HCT116 (cell line): ENCODE data around the gene NF2. TPM values are rescaled to one million over a fixed set of nuclear protein-coding genes. Genes with fewer than 3 reads are reported as not detected.

Experiments
- ATAC-seq: fragments of 200-7000 bp; cut with Tn5 transposase; 2 replicates; pipeline ENCODE4 v1.9.1; 2020; ENCODE audit warnings: mild to moderate bottlenecking, moderate library complexity
- BruUV-seq: library from RNA; stranded (reverse); fragments of 400-500 nt; replicated peaks from 2 replicates; lab custom pipeline; 2021; lab: Mats Ljungman, UMichigan
- CTCF ChIA-PET: fragments of 300-600 bp; sonication (Branson Sonifier 250); formaldehyde crosslinking; loops from one replicate; lab custom pipeline; 2021; ENCODE audit warnings: antibody characterized with exemption; lab: Charles Lee
- POLR2A ChIA-PET: fragments of 300-600, 350-600 bp; sonication (Branson Sonifier 250); formaldehyde crosslinking; loops from one replicate; lab custom pipeline; 2021; ENCODE audit warnings: antibody characterized with exemption; lab: Charles Lee
- RAD21 ChIA-PET, 2 experiments: fragments of 300-600 bp; sonication (Branson Sonifier 250); formaldehyde crosslinking; loops; one replicate each; lab custom pipeline; 2023; ENCODE audit warnings: low total read pairs in 2 of 2; ENCODE audit not compliant: uncharacterized antibody in 2 of 2, unreplicated experiment in 2 of 2, low non-redundant PET in 1 of 2; lab: Charles Lee
- DNase-seq: peaks from one replicate; pipeline ENCODE4 v3.0.0-alpha.2; 2010; ENCODE audit warnings: low read depth, low spot score
- H2AFZ ChIP-seq: fragments of 200-600 bp; shearing (Covaris generic), sonication (generic); 2 replicates; pipeline ENCODE4 v1.6.1; 2017; ENCODE audit warnings: low read depth, mixed run types, mixed read lengths, antibody characterized with exemption, low read length; ENCODE audit not compliant: poor library complexity, severe bottlenecking
- H3K27ac ChIP-seq: 2 replicates; pipeline ENCODE4 v1.5.1; 2012; ENCODE audit warnings: low read depth, low read length
- H3K27me3 ChIP-seq: fragments of 200-600 bp; sonication (generic); 2 replicates; pipeline ENCODE4 v1.6.1; 2016; ENCODE audit warnings: mixed run types, low read length, mixed read lengths; ENCODE audit not compliant: insufficient read depth
- H3K36me3 ChIP-seq, 2 experiments: fragments of 200-500 bp in 1 of 2; fragments of 200-600 bp in 1 of 2; sonication (Bioruptor generic) in 1 of 2; sonication (generic) in 1 of 2; 2 replicates each; pipeline versions ENCODE4 v1.5.1 to v1.6.1; 2014 to 2016; ENCODE audit warnings: low read length in 2 of 2, inconsistent platforms in 1 of 2, mixed read lengths in 1 of 2, mixed run types in 1 of 2; ENCODE audit not compliant: insufficient read depth in 2 of 2, control insufficient read depth in 1 of 2
- H3K4me1 ChIP-seq, 2 experiments: fragments of 200-600 bp in 1 of 2; sonication (generic) in 1 of 2; 2 replicates each; pipeline versions ENCODE4 v1.5.1 to v1.6.1; 2012 to 2017; ENCODE audit warnings: low read length in 2 of 2, inconsistent platforms in 1 of 2, mild to moderate bottlenecking in 1 of 2, mixed read lengths in 1 of 2, mixed run types in 1 of 2, moderate library complexity in 1 of 2; ENCODE audit not compliant: insufficient read depth in 2 of 2, control insufficient read depth in 1 of 2
- H3K4me2 ChIP-seq: fragments of 200-600 bp; sonication (generic); 2 replicates; pipeline ENCODE4 v1.6.1; 2017; ENCODE audit warnings: mixed run types, low read length, mixed read lengths
- H3K4me3 ChIP-seq, 2 experiments: fragments of 200-600 bp in 1 of 2; sonication (generic) in 1 of 2; replicated peaks in 1 of 2; 2 replicates each; pipeline ENCODE4 v1.5.1; 2011 to 2016; ENCODE audit warnings: low read length in 2 of 2, control low read depth in 1 of 2, low read depth in 1 of 2, mild to moderate bottlenecking in 1 of 2, mixed read lengths in 1 of 2, mixed run types in 1 of 2
- H3K79me2 ChIP-seq: fragments of 200-600 bp; sonication (generic); 2 replicates; pipeline ENCODE4 v1.6.1; 2017; ENCODE audit warnings: mild to moderate bottlenecking, mixed run types, low read length, moderate library complexity, mixed read lengths; ENCODE audit not compliant: insufficient read depth
- H3K9ac ChIP-seq: fragments of 200-600 bp; sonication (generic); 2 replicates; pipeline ENCODE4 v1.6.1; 2016; ENCODE audit warnings: low read length, mixed read lengths
- H3K9me2 ChIP-seq: fragments of 200-600 bp; sonication (generic), shearing (Covaris generic); 2 replicates; pipeline ENCODE4 v1.6.1; 2017; ENCODE audit warnings: mixed run types, mild to moderate bottlenecking, moderate library complexity; ENCODE audit not compliant: insufficient read depth
- H3K9me3 ChIP-seq, 2 experiments: fragments of 200-500 bp in 1 of 2; fragments of 200-600 bp in 1 of 2; sonication (Bioruptor generic) in 1 of 2; sonication (generic) in 1 of 2; 2 replicates each; pipeline ENCODE4 v1.6.1; 2014 to 2017; ENCODE audit warnings: low read length in 2 of 2, mixed read lengths in 2 of 2, inconsistent platforms in 1 of 2, low read depth in 1 of 2, mild to moderate bottlenecking in 1 of 2, mixed run types in 1 of 2, moderate library complexity in 1 of 2; ENCODE audit not compliant: control insufficient read depth in 1 of 2, insufficient read depth in 1 of 2
- H4K20me1 ChIP-seq: fragments of 200-600 bp; sonication (generic), shearing (Covaris generic); 2 replicates; pipeline ENCODE4 v1.6.1; 2017; ENCODE audit warnings: mixed run types, mild to moderate bottlenecking, moderate library complexity; ENCODE audit not compliant: insufficient read depth
- CBX3 ChIP-seq: IDR thresholded peaks from 2 replicates; pipeline ENCODE4 v1.6.1; 2012; ENCODE audit warnings: low read depth
- EGR1 ChIP-seq: IDR thresholded peaks from 2 replicates; pipeline ENCODE4 v1.6.1; 2012; ENCODE audit warnings: low read depth
- EZH2 ChIP-seq: fragments of 200-600 bp; sonication (generic); IDR thresholded peaks from 2 replicates; pipeline ENCODE4 v1.6.1; 2017; ENCODE audit warnings: antibody characterized with exemption, mixed run types
- JUND ChIP-seq: IDR thresholded peaks from 2 replicates; pipeline ENCODE4 v1.6.1; 2012
- POLR2AphosphoS5 ChIP-seq: IDR thresholded peaks from 2 replicates; pipeline ENCODE4 v1.6.1; 2011; ENCODE audit warnings: mild to moderate bottlenecking, low read depth, low read length, moderate library complexity
- RAD21 ChIP-seq: IDR thresholded peaks from 2 replicates; pipeline ENCODE4 v1.6.1; 2012; ENCODE audit warnings: low read depth, mild to moderate bottlenecking
- SIN3A ChIP-seq: IDR thresholded peaks from 2 replicates; pipeline ENCODE4 v1.6.1; 2012; ENCODE audit warnings: low read depth
- SRF ChIP-seq: IDR thresholded peaks from 2 replicates; pipeline ENCODE4 v1.6.1; 2012; ENCODE audit warnings: low read depth
- TCF7L2 ChIP-seq: IDR thresholded peaks from 2 replicates; pipeline ENCODE4 v1.7.0; 2011; ENCODE audit warnings: borderline replicate concordance, inconsistent platforms; ENCODE audit not compliant: insufficient read depth, insufficient read length; ENCODE audit errors: extremely low read depth
- YY1 ChIP-seq: IDR thresholded peaks from 2 replicates; pipeline ENCODE4 v1.6.1; 2011; ENCODE audit warnings: low read length, low read depth, moderate library complexity, mild to moderate bottlenecking; ENCODE audit not compliant: insufficient replicate concordance; ENCODE audit errors: extremely low read depth
- ZFX ChIP-seq: fragments of 450-650 bp; IDR thresholded peaks from 2 replicates; pipeline ENCODE4 v1.6.1; 2017
- intact Hi-C: fragments of 100-400 bp; cut with micrococcal nuclease; formaldehyde crosslinking; loops from 2 replicates; pipeline ENCODE4 v1.10.0; 2022
- total RNA-seq: library from RNA; stranded (reverse); gene quantifications from one replicate; pipeline ENCODE4 v1.2.1, GENCODE V29; 2021; ENCODE audit not compliant: unreplicated experiment
- TF ChIP-seq, protein P1 (sequence below): IDR thresholded peaks from 2 replicates; pipeline ENCODE4 v1.6.1; 2011; ENCODE audit warnings: mild to moderate bottlenecking, low read length, moderate library complexity; ENCODE audit not compliant: insufficient replicate concordance; ENCODE audit errors: extremely low read depth
- TF ChIP-seq, protein P2 (sequence below): IDR thresholded peaks from 2 replicates; pipeline ENCODE4 v1.6.1; 2012

The NF2 gene
- total RNA-seq, 1 experiment from 2014 or later = 70.2 TPM

DNA sequence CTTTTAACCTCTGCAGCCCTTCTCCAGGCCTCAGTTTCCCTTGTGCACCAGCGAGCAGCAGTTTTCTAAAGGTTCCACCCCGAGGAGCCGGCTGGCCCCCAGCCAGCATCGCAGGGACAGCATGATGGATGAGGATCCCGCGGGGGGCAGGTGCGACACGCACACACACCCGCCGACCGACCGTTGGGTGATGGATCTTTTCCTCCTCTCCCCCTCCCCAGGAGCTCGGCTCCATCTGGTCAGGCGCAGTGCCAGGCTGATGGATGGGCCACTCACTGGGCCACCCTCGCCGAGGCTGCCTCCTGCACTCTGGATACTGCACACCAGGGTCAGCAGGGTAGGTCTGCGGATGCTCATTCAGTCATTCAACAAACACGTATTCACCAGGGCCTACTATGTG is 103.6 kb downstream of the NF2 start:
- Histone ChIP-seq H3K4me2 (no peak overlapping the region), H3K27ac (no peak overlapping the region), H3K4me3 (no peak overlapping the region), H3K9me3 (no peaks in the 10 kb centered on the region), H3K79me2 (no peaks in the 10 kb centered on the region), H3K36me3 (no peaks in the 10 kb centered on the region), H2AFZ (no peak overlapping the region), H3K27me3 (no peaks in the 10 kb centered on the region), H4K20me1 (no peaks in the 10 kb centered on the region), H3K4me1 (peaks cover 17 to 18% of the 10 kb centered on the region in 2 experiments), H3K9me2 (no peaks in the 10 kb centered on the region), H3K9ac (no peak overlapping the region)
- TF ChIP-seq POLR2AphosphoS5 = no peak
- no peak for TF ChIP-seq JUND
- no peak for TF ChIP-seq ZFX
- no peak for TF ChIP-seq SRF
- TF ChIP-seq YY1 = no peak
- TF ChIP-seq SIN3A = no peak
- no peak for TF ChIP-seq EGR1
- no peak for TF ChIP-seq CBX3
- TF ChIP-seq, protein P1, sequence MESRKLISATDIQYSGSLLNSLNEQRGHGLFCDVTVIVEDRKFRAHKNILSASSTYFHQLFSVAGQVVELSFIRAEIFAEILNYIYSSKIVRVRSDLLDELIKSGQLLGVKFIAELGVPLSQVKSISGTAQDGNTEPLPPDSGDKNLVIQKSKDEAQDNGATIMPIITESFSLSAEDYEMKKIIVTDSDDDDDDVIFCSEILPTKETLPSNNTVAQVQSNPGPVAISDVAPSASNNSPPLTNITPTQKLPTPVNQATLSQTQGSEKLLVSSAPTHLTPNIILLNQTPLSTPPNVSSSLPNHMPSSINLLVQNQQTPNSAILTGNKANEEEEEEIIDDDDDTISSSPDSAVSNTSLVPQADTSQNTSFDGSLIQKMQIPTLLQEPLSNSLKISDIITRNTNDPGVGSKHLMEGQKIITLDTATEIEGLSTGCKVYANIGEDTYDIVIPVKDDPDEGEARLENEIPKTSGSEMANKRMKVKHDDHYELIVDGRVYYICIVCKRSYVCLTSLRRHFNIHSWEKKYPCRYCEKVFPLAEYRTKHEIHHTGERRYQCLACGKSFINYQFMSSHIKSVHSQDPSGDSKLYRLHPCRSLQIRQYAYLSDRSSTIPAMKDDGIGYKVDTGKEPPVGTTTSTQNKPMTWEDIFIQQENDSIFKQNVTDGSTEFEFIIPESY = no peak
- TF ChIP-seq, protein P2, sequence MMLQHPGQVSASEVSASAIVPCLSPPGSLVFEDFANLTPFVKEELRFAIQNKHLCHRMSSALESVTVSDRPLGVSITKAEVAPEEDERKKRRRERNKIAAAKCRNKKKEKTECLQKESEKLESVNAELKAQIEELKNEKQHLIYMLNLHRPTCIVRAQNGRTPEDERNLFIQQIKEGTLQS = no peak
- TF ChIP-seq RAD21 = no peak
- no peak for TF ChIP-seq EZH2
- no peak for TF ChIP-seq TCF7L2
- ChIA-PET CTCF (no interaction called here), POLR2A (no interaction called here), RAD21 (no interaction called here)
- BruUV-seq = no TSS peak
- intact Hi-C loops = no loop called here
- ATAC-seq (no peak), DNase-seq (no peak)
